IMR-90 (cell line): ENCODE data around the gene FADD. TPM values are rescaled to one million over a fixed set of nuclear protein-coding genes. Genes with fewer than 3 reads are reported as not detected.

Experiments used
- ATAC-seq: fragments of 200-7000 bp; cut with Tn5 transposase; 2 replicates; pipeline ENCODE4 v1.9.1; 2020; ENCODE audit warnings: low read depth, mild to moderate bottlenecking, moderate library complexity
- BruUV-seq: library from RNA; stranded (reverse); fragments of 400-500 nt; replicated peaks from 2 replicates; lab custom pipeline; 2021; lab: Mats Ljungman, UMichigan
- CTCF ChIA-PET: fragments of 300-600 bp; formaldehyde crosslinking; extraction: SDS; loops from one replicate; lab custom pipeline; 2021; ENCODE audit warnings: antibody characterized with exemption; lab: Yijun Ruan, JAX
- POLR2A ChIA-PET: fragments of 300-600 bp; sonication (Branson Sonifier 250); formaldehyde crosslinking; loops from one replicate; lab custom pipeline; 2022; ENCODE audit warnings: antibody characterized with exemption; ENCODE audit not compliant: unreplicated experiment; lab: Charles Lee
- DNase-seq: peaks from one replicate; pipeline ENCODE4 v3.0.0; 2013
- H2AFZ ChIP-seq: replicated peaks from 2 replicates; pipeline ENCODE3; 2013; ENCODE audit warnings: low read length, mild to moderate bottlenecking; ENCODE audit not compliant: poor library complexity
- H2AK5ac ChIP-seq: 2 replicates; pipeline ENCODE4 v1.6.1; 2013; ENCODE audit warnings: low read depth, low read length, inconsistent platforms
- H2AK9ac ChIP-seq: replicated peaks from 2 replicates; pipeline ENCODE3; 2013; ENCODE audit warnings: mild to moderate bottlenecking, low read depth, low read length, moderate library complexity; ENCODE audit not compliant: poor library complexity
- H2BK120ac ChIP-seq: 2 replicates; pipeline ENCODE4 v1.6.1; 2013; ENCODE audit warnings: low read depth, low read length, inconsistent platforms
- H2BK15ac ChIP-seq: 3 replicates; pipeline ENCODE4 v1.6.1; 2013; ENCODE audit warnings: low read depth, low read length, inconsistent platforms
- H2BK20ac ChIP-seq: 2 replicates; pipeline ENCODE4 v1.6.1; 2013; ENCODE audit warnings: low read depth, mild to moderate bottlenecking, inconsistent platforms, low read length, moderate library complexity
- H2BK5ac ChIP-seq: 2 replicates; pipeline ENCODE4 v1.6.1; 2013; ENCODE audit warnings: mild to moderate bottlenecking, low read depth, low read length, inconsistent platforms; ENCODE audit not compliant: poor library complexity, severe bottlenecking
- H3K14ac ChIP-seq: replicated peaks from 2 replicates; pipeline ENCODE4 v1.6.1; 2013; ENCODE audit warnings: low read depth, low read length, inconsistent platforms
- H3K18ac ChIP-seq: 2 replicates; pipeline ENCODE4 v1.6.1; 2013; ENCODE audit warnings: low read depth, low read length, control low read depth
- H3K23ac ChIP-seq: 2 replicates; pipeline ENCODE4 v1.6.1; 2013; ENCODE audit warnings: low read depth, low read length, inconsistent platforms
- H3K27ac ChIP-seq: 2 replicates; pipeline ENCODE4 v1.5.1; 2013; ENCODE audit warnings: mild to moderate bottlenecking, control low read depth, low read length; ENCODE audit not compliant: insufficient read depth
- H3K27me3 ChIP-seq: 2 replicates; pipeline ENCODE4 v1.6.1; 2013; ENCODE audit warnings: low read length; ENCODE audit not compliant: control insufficient read depth, insufficient read depth
- H3K36me3 ChIP-seq: 2 replicates; pipeline ENCODE4 v1.6.1; 2013; ENCODE audit warnings: low read length, mixed read lengths; ENCODE audit not compliant: control insufficient read depth, insufficient read depth
- H3K4ac ChIP-seq: 2 replicates; pipeline ENCODE4 v1.6.1; 2013; ENCODE audit warnings: low read depth, low read length, inconsistent platforms
- H3K4me1 ChIP-seq: 2 replicates; pipeline ENCODE4 v1.6.1; 2013; ENCODE audit warnings: low read length, mixed read lengths; ENCODE audit not compliant: control insufficient read depth, insufficient read depth
- H3K4me2 ChIP-seq: 2 replicates; pipeline ENCODE4 v1.6.1; 2013; ENCODE audit warnings: low read depth, mild to moderate bottlenecking, control low read depth, low read length, moderate library complexity
- H3K4me3 ChIP-seq: 2 replicates; pipeline ENCODE4 v1.5.1; 2013; ENCODE audit warnings: low read depth, mild to moderate bottlenecking, control low read depth, low read length, moderate library complexity; ENCODE audit not compliant: insufficient read depth
- H3K56ac ChIP-seq: 2 replicates; pipeline ENCODE4 v1.6.1; 2013; ENCODE audit warnings: low read length, inconsistent platforms; ENCODE audit not compliant: insufficient read depth; ENCODE audit errors: extremely low read depth
- H3K79me1 ChIP-seq, 2 experiments: 2 replicates each; pipeline ENCODE4 v1.6.1; 2013; ENCODE audit warnings: low read length in 2 of 2, inconsistent platforms in 1 of 2, low read depth in 1 of 2
- H3K9ac ChIP-seq: 2 replicates; pipeline ENCODE4 v1.6.1; 2013; ENCODE audit warnings: low read depth, low read length, control low read depth
- H3K9me1 ChIP-seq: 2 replicates; pipeline ENCODE4 v1.6.1; 2013; ENCODE audit warnings: low read length, inconsistent platforms; ENCODE audit not compliant: insufficient read depth
- H3K9me3 ChIP-seq: 2 replicates; pipeline ENCODE4 v1.6.1; 2013; ENCODE audit warnings: low read length; ENCODE audit not compliant: control insufficient read depth, insufficient read depth
- H4K20me1 ChIP-seq: 2 replicates; pipeline ENCODE4 v1.6.1; 2013; ENCODE audit warnings: low read length, inconsistent platforms; ENCODE audit not compliant: insufficient read depth
- H4K5ac ChIP-seq: 2 replicates; pipeline ENCODE4 v1.6.1; 2013; ENCODE audit warnings: mild to moderate bottlenecking, low read depth, low read length, control low read depth
- H4K8ac ChIP-seq, 2 experiments: 2 replicates each; pipeline ENCODE4 v1.6.1; 2013; ENCODE audit warnings: low read depth in 2 of 2, low read length in 2 of 2, control low read depth in 1 of 2, inconsistent platforms in 1 of 2
- H4K91ac ChIP-seq: 2 replicates; pipeline ENCODE4 v1.6.1; 2013; ENCODE audit warnings: low read depth, low read length, inconsistent platforms; ENCODE audit not compliant: insufficient read depth
- BHLHE40 ChIP-seq: fragments of 150-350 bp; IDR thresholded peaks from 2 replicates; pipeline ENCODE4 v1.6.1; 2016; ENCODE audit warnings: mild to moderate bottlenecking, low read depth, low read length
- CEBPB ChIP-seq: IDR thresholded peaks from 2 replicates; pipeline ENCODE4 v1.6.1; 2012; ENCODE audit warnings: low read depth, low read length, improper control_type of control experiment
- CHD1 ChIP-seq: IDR thresholded peaks from 2 replicates; pipeline ENCODE4 v1.6.1; 2012; ENCODE audit warnings: low read depth, low read length, improper control_type of control experiment
- CTCF ChIP-seq: conservative IDR thresholded peaks from 2 replicates; pipeline ENCODE4 v1.5.1; 2012; ENCODE audit warnings: mild to moderate bottlenecking, low read depth, low read length, improper control_type of control experiment
- FOS ChIP-seq: fragments of 150-350 bp; IDR thresholded peaks from 2 replicates; pipeline ENCODE4 v1.6.1; 2016; ENCODE audit warnings: low read depth, low read length
- MAFK ChIP-seq: IDR thresholded peaks from 2 replicates; pipeline ENCODE4 v1.6.1; 2012; ENCODE audit warnings: low read depth, low read length, improper control_type of control experiment
- MAZ ChIP-seq: IDR thresholded peaks from 2 replicates; pipeline ENCODE4 v1.6.1; 2012; ENCODE audit warnings: low read depth, mild to moderate bottlenecking, low read length, improper control_type of control experiment, moderate library complexity, borderline replicate concordance
- MXI1 ChIP-seq: IDR thresholded peaks from 2 replicates; pipeline ENCODE4 v1.6.1; 2012; ENCODE audit warnings: low read depth, mild to moderate bottlenecking, low read length, moderate library complexity, borderline replicate concordance
- NFE2L2 ChIP-seq: fragments of 150-350 bp; IDR thresholded peaks from 2 replicates; pipeline ENCODE4 v1.6.1; 2016; ENCODE audit warnings: low read depth, mild to moderate bottlenecking, low read length
- POLR2A ChIP-seq: IDR thresholded peaks from 2 replicates; pipeline ENCODE4 v1.6.1; 2012; ENCODE audit warnings: mild to moderate bottlenecking, low read depth, low read length
- RAD21 ChIP-seq: IDR thresholded peaks from 2 replicates; pipeline ENCODE4 v1.6.1; 2012; ENCODE audit warnings: low read length, improper control_type of control experiment
- RCOR1 ChIP-seq: IDR thresholded peaks from 2 replicates; pipeline ENCODE4 v1.6.1; 2012; ENCODE audit warnings: mild to moderate bottlenecking, low read length, improper control_type of control experiment; ENCODE audit not compliant: insufficient replicate concordance
- RFX5 ChIP-seq: IDR thresholded peaks from 2 replicates; pipeline ENCODE4 v1.8.0; 2012; ENCODE audit warnings: low read depth, mild to moderate bottlenecking, low read length, moderate library complexity
- SMC3 ChIP-seq: fragments of 150-350 bp; IDR thresholded peaks from 2 replicates; pipeline ENCODE4 v1.6.1; 2016; ENCODE audit warnings: low read depth, mild to moderate bottlenecking, antibody characterized with exemption, low read length, moderate library complexity
- USF2 ChIP-seq: fragments of 150-350 bp; IDR thresholded peaks from 2 replicates; pipeline ENCODE4 v1.6.1; 2017; ENCODE audit warnings: mild to moderate bottlenecking, antibody characterized with exemption, low read length, low read depth
- WGBS, 2 experiments: methylation state at CpG; one replicate each; pipeline versions ENCODE4 v1.1.5 to v1.1.7; 2013; ENCODE audit warnings: missing lambda C conversion rate in 2 of 2; ENCODE audit not compliant: insufficient read length in 1 of 2; ENCODE audit errors: extremely low coverage in 2 of 2; 5-methylcytosine and 5-hydroxymethylcytosine counted together
- dilution Hi-C: fragments of 300-500 bp; cut with HindIII; formaldehyde crosslinking; loops from one replicate; pipeline ENCODE4 v1.14.3; 2018; ENCODE audit warnings: low sequenced_read_pairs; ENCODE audit not compliant: unreplicated experiment
- in situ Hi-C: fragments of 300-500 bp; cut with MboI; formaldehyde crosslinking; loops from 3 replicates; pipeline ENCODE4 v1.14.3; 2019; ENCODE audit warnings: low sequenced_read_pairs, inconsistent platforms, mixed read lengths
- intact Hi-C: fragments of 100-400 bp; cut with micrococcal nuclease; formaldehyde crosslinking; loops from 2 replicates; pipeline ENCODE4 v1.10.0; 2022
- polyA plus RNA-seq, 3 experiments: library from polyadenylated mRNA; depleted of rRNA; stranded (reverse); fragments of >200 nt; gene quantifications; 2 replicates each; pipeline ENCODE4 v1.2.3, GENCODE V29; 2012; ENCODE audit warnings: low replicate concordance in 1 of 3
- total RNA-seq: library from RNA; depleted of rRNA; stranded (reverse); fragments of >200 nt; gene quantifications from 2 replicates; pipeline ENCODE4 v1.2.3, GENCODE V29; 2012
- TF ChIP-seq, protein P1 (sequence below): fragments of 150-350 bp; IDR thresholded peaks from 2 replicates; pipeline ENCODE4 v1.6.1; 2016; ENCODE audit warnings: low read depth, mild to moderate bottlenecking, low read length, moderate library complexity, borderline replicate concordance

FADD gene
- total and polyA plus RNA-seq, 2 of the 4 experiments (the other 2 are of a cell fraction): 38.1 to 44.4 TPM

GRCh38 chr11:70170596-70171210, 32.4 kb upstream of the FADD start:
- no peak overlapping the region for H2BK15ac ChIP-seq
- no peaks in the 10 kb centered on the region for H3K9me3 ChIP-seq
- TF ChIP-seq RCOR1 (no peak), RAD21 (no peak), NFE2L2 (no peak), MAZ (no peak), CEBPB (no peak), USF2 (no peak), CHD1 (no peak), FOS (no peak), MXI1 (no peak), POLR2A (no peak), RFX5 (no peak), MAFK (no peak), BHLHE40 (no peak), SMC3 (no peak), CTCF (no peak)
- TF ChIP-seq, protein P1, sequence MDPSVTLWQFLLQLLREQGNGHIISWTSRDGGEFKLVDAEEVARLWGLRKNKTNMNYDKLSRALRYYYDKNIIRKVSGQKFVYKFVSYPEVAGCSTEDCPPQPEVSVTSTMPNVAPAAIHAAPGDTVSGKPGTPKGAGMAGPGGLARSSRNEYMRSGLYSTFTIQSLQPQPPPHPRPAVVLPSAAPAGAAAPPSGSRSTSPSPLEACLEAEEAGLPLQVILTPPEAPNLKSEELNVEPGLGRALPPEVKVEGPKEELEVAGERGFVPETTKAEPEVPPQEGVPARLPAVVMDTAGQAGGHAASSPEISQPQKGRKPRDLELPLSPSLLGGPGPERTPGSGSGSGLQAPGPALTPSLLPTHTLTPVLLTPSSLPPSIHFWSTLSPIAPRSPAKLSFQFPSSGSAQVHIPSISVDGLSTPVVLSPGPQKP: no peak
- CTCF ChIA-PET: no interaction called here
- no peak overlapping the region for H4K91ac ChIP-seq
- no peak overlapping the region for H3K4me3 ChIP-seq
- no peaks in the 10 kb centered on the region for H4K20me1 ChIP-seq
- no peaks in the 10 kb centered on the region for H3K4me1 ChIP-seq
- H3K4ac ChIP-seq: no peak overlapping the region
- H3K79me1 ChIP-seq: no peaks in the 10 kb centered on the region
- DNase-seq: no peak
- H3K9me1 ChIP-seq: no peaks in the 10 kb centered on the region
- dilution Hi-C loops: loop anchor here (25.0 kb wide), 1 partner anchor 258 kb away; no protein-coding TSS in a partner anchor
- H3K27ac ChIP-seq: no peak overlapping the region
- no peak overlapping the region for H2AFZ ChIP-seq
- POLR2A ChIA-PET: no interaction called here
- 86% methylated on average over 12 of the region's 22 CpGs; no CpG with 5 or more reads in 1 of the 2 experiments for whole genome bisulfite sequencing, 2 experiments
- in situ Hi-C loops: no loop called here
- H2BK120ac ChIP-seq: no peak overlapping the region
- H2BK5ac ChIP-seq: no peak overlapping the region
- H3K14ac ChIP-seq: no peak overlapping the region
- intact Hi-C loops: no loop called here
- no peak overlapping the region for H4K5ac ChIP-seq
- BruUV-seq: no TSS peak
- no peak overlapping the region for H3K4me2 ChIP-seq
- no peak overlapping the region for H3K18ac ChIP-seq
- peaks cover 26% of the 10 kb centered on the region; the same call in 1 of the 2 replicates for H3K36me3 ChIP-seq
- H4K8ac ChIP-seq: no peak overlapping the region
- no peak overlapping the region for H2AK5ac ChIP-seq
- H3K9ac ChIP-seq: no peak overlapping the region
- H3K27me3 ChIP-seq: no peaks in the 10 kb centered on the region
- H2AK9ac ChIP-seq: peak overlapping the region; percentile 16
- H2BK20ac ChIP-seq: no peak overlapping the region
- no peak overlapping the region for H3K56ac ChIP-seq
- no peak overlapping the region for H3K23ac ChIP-seq
- ATAC-seq: no peak
